PFSK-1 (cell line): ENCODE data around the gene INSIG1.

Experiments
- FOXP2 ChIP-seq: optimal IDR thresholded peaks from 2 replicates; pipeline ENCODE3; 2011; ENCODE audit warnings: borderline replicate concordance, control low read depth, inconsistent platforms; ENCODE audit not compliant: insufficient read depth; ENCODE audit errors: extremely low read length, extremely low read depth
- POLR2AphosphoS5 ChIP-seq: IDR thresholded peaks from 2 replicates; pipeline ENCODE4 v1.6.1; 2012; ENCODE audit warnings: low read depth, mild to moderate bottlenecking, control low read depth, low read length, moderate library complexity
- REST ChIP-seq, 2 experiments: IDR thresholded peaks; 2 replicates each; pipeline versions ENCODE4 v1.6.1 to v1.8.0; 2011 to 2012; ENCODE audit warnings: low read depth in 2 of 2, low read length in 2 of 2, control low read depth in 1 of 2, inconsistent platforms in 1 of 2, mild to moderate bottlenecking in 1 of 2, moderate library complexity in 1 of 2; ENCODE audit not compliant: insufficient read depth in 1 of 2
- SIN3A ChIP-seq: IDR thresholded peaks from 2 replicates; pipeline ENCODE4 v1.6.1; 2012; ENCODE audit warnings: mild to moderate bottlenecking, low read length, moderate library complexity, borderline replicate concordance; ENCODE audit not compliant: insufficient read depth
- TAF1 ChIP-seq: IDR thresholded peaks from 2 replicates; pipeline ENCODE4 v1.6.1; 2012; ENCODE audit warnings: low read length, control low read depth, borderline replicate concordance; ENCODE audit not compliant: insufficient read depth

The INSIG1 gene

DNA sequence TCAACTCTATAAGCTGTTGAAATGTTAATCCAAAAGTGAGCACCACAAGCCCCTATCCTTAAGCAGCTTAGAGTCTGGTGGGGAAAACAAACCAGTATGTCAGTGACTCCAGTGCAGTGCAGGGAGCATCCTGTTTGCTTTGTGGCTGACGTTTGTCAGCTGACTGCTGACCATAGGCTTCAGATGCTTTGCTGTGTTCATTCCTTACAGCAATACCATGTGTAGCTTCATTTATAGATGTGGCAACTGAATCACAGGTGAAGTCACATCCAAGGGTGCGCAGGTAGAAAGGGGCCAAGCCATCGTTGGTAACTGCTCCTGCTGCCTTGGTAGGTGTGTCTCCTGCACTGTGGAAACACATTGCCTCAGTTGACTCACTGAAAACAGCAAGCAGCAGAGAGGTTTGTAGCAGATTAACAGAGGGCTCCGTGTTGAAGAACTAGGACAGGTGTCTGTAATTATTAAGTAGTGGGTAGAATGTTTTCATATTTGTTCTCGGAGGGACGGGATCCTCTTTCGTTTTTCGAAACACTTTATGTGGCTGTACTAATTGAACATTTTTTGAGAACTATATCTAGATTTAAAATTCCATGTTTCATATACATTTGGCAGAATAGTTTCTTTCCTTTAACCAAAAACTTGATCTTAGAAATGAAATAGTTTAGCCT, 2.0 kb downstream of the INSIG1 start:
- TF ChIP-seq POLR2AphosphoS5 = no peak
- TF ChIP-seq REST (IDR thresholded peaks at IDR 0.05; ENCODE audit: insufficient read depth in 1 of 2, low read depth in 2 of 2, low read length in 2 of 2) = no peak
- TF ChIP-seq SIN3A = no peak
- no peak for TF ChIP-seq TAF1
- TF ChIP-seq FOXP2 = no peak

DNA sequence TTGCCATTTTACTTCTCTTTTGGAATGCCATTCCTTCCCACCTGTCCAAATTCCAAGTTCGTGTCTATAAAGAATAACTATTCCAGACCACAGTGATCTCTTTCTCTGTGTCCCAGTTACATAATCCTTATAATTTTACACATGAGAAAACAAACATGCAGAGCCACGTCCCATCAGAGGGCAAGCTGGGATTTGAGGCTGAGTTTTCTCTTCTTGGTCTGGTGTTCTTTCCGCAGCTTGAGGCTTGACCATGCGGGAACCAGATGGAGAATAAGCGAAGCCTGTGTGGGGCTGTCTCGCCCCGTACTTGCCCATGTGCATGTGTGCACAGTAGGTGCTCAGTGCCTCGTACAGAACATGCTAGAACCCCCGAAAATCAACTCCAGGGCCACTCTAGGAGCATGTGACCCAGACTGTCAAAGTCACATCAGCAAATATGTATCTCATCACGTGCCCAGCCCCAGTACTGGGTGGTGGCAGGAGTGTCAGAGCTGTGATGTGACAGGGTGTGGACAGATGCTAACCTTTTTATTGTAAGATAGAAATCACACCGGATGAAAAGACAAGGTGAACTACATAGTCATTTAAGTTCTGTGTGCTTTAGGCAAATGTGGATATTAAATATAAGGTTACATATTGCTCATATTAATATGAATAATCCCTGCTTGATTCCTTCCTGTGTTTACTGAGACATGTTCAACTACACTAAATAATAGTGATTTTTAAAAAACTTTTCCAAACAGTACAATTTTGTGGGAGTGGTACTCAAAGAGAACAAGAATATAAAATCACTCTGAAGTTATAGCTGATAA, 3.2 kb downstream of the INSIG1 start:
- TF ChIP-seq TAF1 (no peak), REST (IDR thresholded peaks at IDR 0.05; ENCODE audit: insufficient read depth in 1 of 2, low read depth in 2 of 2, low read length in 2 of 2) (no peak), FOXP2 (no peak), POLR2AphosphoS5 (no peak), SIN3A (no peak)

DNA sequence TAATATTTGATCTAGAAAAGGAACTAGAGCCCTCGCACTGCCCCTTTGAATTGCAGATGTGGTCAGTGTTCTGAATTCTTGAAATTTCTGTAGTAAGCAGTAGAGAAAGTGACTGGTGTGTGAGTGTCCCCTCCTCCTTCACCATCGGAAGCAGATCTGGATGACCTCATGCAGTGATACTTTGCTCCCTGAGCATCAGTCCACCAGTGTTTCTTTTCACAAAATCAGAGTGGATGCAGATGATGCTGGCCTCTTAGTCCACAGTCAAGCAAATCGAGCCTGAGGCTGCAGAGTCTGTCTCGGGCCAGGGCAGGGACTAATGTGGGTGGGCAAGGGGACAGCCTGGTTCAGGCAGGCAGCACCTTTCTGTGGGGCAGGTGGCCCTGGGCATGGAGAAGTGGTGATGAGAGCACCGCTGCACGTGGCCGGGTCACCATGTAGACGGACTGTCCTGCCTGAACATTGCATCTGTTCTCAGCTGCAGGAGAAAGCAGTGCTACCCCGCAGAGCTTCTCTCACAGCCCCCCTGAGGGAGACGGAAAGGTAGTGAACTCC, 5.4 kb downstream of the INSIG1 start:
- TF ChIP-seq TAF1 = no peak
- TF ChIP-seq REST (IDR thresholded peaks at IDR 0.05; ENCODE audit: insufficient read depth in 1 of 2, low read depth in 2 of 2, low read length in 2 of 2) = no peak
- no peak for TF ChIP-seq FOXP2

- TF ChIP-seq FOXP2 = no peak
These were observed 6.2 kb downstream of the INSIG1 start for GRCh38 chr7:155303897-155304296.

DNA sequence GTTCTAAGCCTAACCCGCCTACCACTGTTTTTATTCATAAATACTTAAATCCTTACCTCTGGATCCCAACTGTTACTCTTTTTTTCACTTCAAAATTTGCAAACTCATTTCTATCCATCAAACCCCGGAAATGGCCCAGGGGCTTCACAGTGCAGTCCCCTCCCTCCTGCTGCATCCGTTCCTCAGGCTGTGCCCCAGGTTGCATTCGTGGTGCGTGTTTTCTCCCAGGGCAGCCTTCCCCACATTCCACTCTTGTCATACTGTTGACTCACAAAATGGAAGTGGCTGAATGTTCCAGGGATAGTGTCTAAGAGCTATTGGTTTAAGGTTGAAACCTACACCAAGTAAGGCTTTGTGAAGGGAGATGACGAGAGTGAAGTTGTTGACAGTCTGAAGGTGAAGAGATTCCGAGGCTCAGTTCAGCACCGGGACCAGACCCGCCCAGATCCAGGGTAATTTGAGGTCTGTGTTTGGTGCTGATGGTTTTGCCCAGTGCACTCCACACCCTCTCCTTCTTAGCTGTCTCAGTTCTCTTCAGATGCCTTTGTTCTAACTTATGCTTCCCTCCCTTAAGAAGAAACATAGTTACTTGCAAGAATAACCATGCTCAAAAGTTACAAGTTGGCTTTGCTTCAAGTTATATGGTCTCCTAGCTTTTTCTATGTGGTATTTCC, 7.7 kb downstream of the INSIG1 start:
- no peak for TF ChIP-seq FOXP2
- no peak for TF ChIP-seq TAF1
- TF ChIP-seq REST (IDR thresholded peaks at IDR 0.05; ENCODE audit: insufficient read depth in 1 of 2, low read depth in 2 of 2, low read length in 2 of 2) = no peak
- no peak for TF ChIP-seq POLR2AphosphoS5
- TF ChIP-seq SIN3A = no peak
